ENCODE results near the gene ABHD14A.

Gene ABHD14A

GRCh38 chr3:52022323-52023100 is 47.6 kb downstream of the ABHD14A start:
- no peak for DNase-seq

GRCh38 chr3:52023101-52023770 is 48.4 kb downstream of the ABHD14A start:
- no peak for DNase-seq

- DNase-seq: no peak
Measured at GRCh38 chr3:52023860-52024764, 49.2 kb downstream of the ABHD14A start.

- no peak for DNase-seq
Measured at GRCh38 chr3:52024765-52025452, 50.0 kb downstream of the ABHD14A start.

GRCh38 chr3:52025453-52025852 is 50.6 kb downstream of the ABHD14A start:
- no peak for DNase-seq

- no peak for DNase-seq
Measured at GRCh38 chr3:52026041-52026440, 51.2 kb downstream of the ABHD14A start.

- no peak for DNase-seq
Measured at GRCh38 chr3:52028572-52028971, 53.7 kb downstream of the ABHD14A start.

- no peak for DNase-seq
Measured at GRCh38 chr3:52029053-52029452, 54.2 kb downstream of the ABHD14A start.

GRCh38 chr3:52029535-52029934 is 54.7 kb downstream of the ABHD14A start:
- no peak for DNase-seq

Measured in NCI-H187 treated with DMSO at 0.1 percent for 48 hours (cell line).